ENCODE data around the gene KIF2C.

Gene KIF2C

DNA sequence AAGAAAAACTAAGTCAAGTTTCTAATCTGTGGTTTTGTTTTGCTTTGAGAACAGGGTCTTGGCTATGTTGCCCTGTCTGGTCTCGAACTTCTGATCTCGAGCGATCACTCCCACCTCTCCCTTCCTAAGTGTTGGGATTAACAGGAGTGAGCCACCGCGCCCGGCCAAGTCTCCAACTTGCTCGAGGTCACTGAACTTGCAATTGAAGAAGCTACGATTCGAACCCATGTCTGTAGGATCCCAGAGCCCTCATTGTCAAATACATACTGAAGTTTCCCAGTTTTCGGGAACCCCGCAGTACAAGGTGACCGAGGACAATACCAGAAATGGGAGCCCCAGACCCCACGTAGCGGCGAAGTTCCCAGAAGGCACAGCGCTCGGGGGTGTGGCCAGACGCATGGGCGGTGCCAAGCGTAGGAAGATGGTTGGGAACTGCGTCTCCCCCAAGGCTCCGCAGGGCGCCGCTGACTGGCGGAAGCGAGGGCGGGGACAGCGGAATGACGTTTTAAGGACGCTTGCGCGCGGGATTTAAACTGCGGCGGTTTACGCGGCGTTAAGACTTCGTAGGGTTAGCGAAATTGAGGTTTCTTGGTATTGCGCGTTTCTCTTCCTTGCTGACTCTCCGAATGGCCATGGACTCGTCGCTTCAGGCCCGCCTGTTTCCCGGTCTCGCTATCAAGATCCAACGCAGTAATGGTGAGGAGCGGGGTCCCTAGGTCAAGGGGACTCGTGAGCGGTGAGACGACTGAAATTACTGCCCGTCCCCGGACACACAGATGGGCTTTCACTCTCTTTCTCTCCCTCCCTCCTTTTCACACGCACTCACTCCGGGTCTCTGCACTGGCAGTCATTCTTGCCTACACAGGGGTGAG is at the start of gene KIF2C:
KIF2C (plus strand) TSS at position 531 of the 872 bp plus-strand sequence; CDS start at position 627, 96 bp downstream.
- peak; percentile 96 for DNase-seq (ENCODE audit: low read depth)
- TF ChIP-seq, protein P1, sequence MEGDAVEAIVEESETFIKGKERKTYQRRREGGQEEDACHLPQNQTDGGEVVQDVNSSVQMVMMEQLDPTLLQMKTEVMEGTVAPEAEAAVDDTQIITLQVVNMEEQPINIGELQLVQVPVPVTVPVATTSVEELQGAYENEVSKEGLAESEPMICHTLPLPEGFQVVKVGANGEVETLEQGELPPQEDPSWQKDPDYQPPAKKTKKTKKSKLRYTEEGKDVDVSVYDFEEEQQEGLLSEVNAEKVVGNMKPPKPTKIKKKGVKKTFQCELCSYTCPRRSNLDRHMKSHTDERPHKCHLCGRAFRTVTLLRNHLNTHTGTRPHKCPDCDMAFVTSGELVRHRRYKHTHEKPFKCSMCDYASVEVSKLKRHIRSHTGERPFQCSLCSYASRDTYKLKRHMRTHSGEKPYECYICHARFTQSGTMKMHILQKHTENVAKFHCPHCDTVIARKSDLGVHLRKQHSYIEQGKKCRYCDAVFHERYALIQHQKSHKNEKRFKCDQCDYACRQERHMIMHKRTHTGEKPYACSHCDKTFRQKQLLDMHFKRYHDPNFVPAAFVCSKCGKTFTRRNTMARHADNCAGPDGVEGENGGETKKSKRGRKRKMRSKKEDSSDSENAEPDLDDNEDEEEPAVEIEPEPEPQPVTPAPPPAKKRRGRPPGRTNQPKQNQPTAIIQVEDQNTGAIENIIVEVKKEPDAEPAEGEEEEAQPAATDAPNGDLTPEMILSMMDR (IDR thresholded peaks at IDR 0.05; ENCODE audit: low read depth, low read length, missing control alignments): no peak
- in situ Hi-C loops (cut with HindIII; ENCODE audit: low sequenced_read_pairs): no loop called here
- H3K4me3 ChIP-seq (ENCODE audit: low read depth, low read length): peak within 1 kb of the TSS; percentile 78

GRCh38 chr1:44693159-44693558 is 46.5 kb upstream of the KIF2C start:
- in situ Hi-C loops (cut with HindIII; ENCODE audit: low sequenced_read_pairs): no loop called here
- TF ChIP-seq, protein P1 (IDR thresholded peaks at IDR 0.05; ENCODE audit: low read depth, low read length, missing control alignments): no peak
- DNase-seq (ENCODE audit: low read depth): no peak
- no peak overlapping the region for H3K4me3 ChIP-seq (ENCODE audit: low read depth, low read length)

GRCh38 chr1:44693900-44694299 is 45.7 kb upstream of the KIF2C start:
- no peak overlapping the region for H3K4me3 ChIP-seq (ENCODE audit: low read depth, low read length)
- TF ChIP-seq, protein P1 (IDR thresholded peaks at IDR 0.05; ENCODE audit: low read depth, low read length, missing control alignments): no peak
- DNase-seq (ENCODE audit: low read depth): no peak
- in situ Hi-C loops (cut with HindIII; ENCODE audit: low sequenced_read_pairs): no loop called here

- TF ChIP-seq, protein P1 (IDR thresholded peaks at IDR 0.05; ENCODE audit: low read depth, low read length, missing control alignments): no peak
- H3K4me3 ChIP-seq (ENCODE audit: low read depth, low read length): no peak overlapping the region
- in situ Hi-C loops (cut with HindIII; ENCODE audit: low sequenced_read_pairs): no loop called here
- DNase-seq (ENCODE audit: low read depth): no peak
Measured at GRCh38 chr1:44694863-44695478, 44.7 kb upstream of the KIF2C start.

DNA sequence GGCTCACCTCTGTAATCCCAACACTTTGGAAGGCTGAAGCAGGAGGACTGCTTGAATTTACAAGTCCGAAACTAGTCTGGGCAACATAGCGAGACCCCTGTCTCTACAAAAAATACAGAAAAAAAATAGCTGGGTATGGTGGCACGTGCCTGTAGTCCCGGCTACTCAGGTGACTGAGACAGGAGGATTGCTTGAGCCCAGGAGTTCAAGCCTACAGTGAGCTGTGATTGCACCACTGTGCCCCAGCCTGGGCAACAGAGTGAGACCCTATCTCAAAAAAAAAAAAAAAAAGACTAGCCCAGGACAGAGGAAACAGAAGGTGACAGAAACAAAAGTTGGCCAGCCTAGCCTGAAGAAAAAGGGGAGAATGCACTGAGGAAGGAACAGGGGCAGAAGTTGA is 44.0 kb upstream of the KIF2C start:
- TF ChIP-seq, protein P1 (IDR thresholded peaks at IDR 0.05; ENCODE audit: low read depth, low read length, missing control alignments): no peak
- DNase-seq (ENCODE audit: low read depth): no peak
- no peak overlapping the region for H3K4me3 ChIP-seq (ENCODE audit: low read depth, low read length)
- in situ Hi-C loops (cut with HindIII; ENCODE audit: low sequenced_read_pairs): no loop called here

DNA sequence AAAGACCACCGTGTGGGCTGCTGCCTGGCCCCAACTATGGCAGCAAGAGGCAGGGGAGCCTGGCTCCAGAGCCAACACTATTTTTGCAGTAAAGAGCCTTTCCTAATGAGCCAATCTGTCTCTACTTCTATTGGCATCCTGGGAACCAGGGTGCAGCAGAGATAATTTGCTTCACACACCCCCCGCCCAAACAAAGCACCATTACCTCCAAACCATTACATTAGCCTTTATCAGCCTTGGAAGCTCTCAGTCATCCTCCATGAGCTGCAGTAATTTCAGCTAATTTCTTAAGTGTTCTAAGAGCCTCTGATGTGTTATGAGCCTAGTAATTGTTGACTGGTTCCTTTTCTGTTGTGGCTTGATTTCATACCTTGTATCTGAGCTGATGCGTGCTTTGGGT is 43.5 kb upstream of the KIF2C start:
- in situ Hi-C loops (cut with HindIII; ENCODE audit: low sequenced_read_pairs): no loop called here
- no peak overlapping the region for H3K4me3 ChIP-seq (ENCODE audit: low read depth, low read length)
- TF ChIP-seq, protein P1 (IDR thresholded peaks at IDR 0.05; ENCODE audit: low read depth, low read length, missing control alignments): no peak
- DNase-seq (ENCODE audit: low read depth): no peak
